GM19193 (cell line): ENCODE results near the gene DAPK1.
A peak's percentile ranks its signal among the peaks of the same experiment; 100 is the strongest.

Experiments
- POLR2A ChIP-seq: IDR thresholded peaks from 4 replicates; pipeline ENCODE4 v1.6.1; 2011; ENCODE audit not compliant: insufficient read depth, insufficient read length; ENCODE audit errors: extremely low read depth

Gene DAPK1

DNA sequence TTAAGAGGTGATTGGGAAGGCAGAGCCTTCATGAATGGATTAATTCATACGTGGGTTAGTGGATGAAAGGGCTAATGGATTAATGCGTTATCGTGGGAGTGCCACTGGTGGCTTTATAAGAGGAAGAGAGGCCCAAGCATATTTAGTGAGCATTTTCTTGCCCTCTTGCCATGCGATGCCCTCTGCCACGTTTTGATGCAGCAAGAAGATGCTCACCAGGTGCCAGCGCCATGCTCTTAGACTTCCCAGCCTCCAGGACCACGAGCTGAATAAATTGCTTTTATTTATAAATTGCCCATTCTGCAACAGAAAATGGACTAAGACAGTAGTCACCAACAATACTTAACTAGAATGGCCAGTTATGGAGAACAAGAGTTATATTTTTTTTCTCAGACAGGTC is 24.2 kb downstream of the DAPK1 start:
- TF ChIP-seq POLR2A = no peak

DNA sequence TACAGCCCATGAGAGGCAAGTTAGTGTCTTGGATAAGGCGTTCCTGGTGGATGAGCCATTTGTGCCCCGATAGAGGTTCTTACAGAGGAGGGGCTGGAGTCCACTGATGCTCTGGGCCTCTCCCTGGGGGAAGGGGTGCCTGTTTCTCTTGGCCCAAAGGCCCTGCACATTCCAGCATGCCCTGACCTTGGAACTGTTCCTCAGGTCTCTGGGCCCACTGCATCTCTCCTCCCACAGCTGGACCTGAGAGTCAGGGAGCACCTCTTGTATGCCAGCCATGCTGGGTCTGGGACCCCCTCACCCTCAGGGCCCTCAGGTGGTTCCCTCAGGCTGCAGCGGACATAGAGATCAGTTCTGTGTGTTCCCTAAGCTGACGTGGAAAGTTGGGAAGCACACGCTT is 26.4 kb downstream of the DAPK1 start:
- no peak for TF ChIP-seq POLR2A

DNA sequence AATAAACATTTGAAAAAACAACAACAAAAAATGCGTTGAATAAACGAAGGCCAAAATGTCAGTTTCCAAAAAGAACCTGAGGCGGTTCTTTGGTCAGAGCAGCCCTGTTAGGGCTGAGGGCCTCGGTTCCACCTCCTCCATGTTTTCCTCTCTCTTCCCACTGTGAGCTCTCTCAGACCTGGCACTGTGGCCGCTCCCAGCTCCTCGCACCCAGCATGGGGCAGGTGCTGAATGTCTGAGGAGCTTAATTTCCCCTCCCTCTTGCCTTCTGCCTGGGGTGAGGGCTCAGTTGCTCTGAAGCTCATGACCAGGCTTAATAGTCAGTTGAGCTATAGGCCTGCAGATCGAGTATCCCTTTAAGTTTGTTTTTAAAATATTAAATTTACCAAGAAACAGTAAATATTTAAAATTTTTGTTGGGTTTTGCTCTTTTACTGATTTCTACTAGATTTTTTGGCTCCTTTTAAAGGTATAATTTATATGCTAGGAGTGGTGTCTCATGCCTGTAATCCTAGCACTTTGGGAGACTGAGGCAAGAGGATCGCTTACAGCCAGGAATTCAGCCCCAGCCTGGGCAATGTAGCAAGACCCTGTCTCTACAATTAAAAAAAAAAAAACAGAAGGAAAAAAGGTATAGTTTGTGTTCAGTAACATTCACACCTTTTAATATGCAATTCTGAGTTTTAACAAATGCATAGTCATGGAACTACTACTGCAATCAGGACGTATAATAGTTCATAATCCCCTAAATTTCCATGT is 28.1 kb downstream of the DAPK1 start:
- TF ChIP-seq POLR2A = no peak

DNA sequence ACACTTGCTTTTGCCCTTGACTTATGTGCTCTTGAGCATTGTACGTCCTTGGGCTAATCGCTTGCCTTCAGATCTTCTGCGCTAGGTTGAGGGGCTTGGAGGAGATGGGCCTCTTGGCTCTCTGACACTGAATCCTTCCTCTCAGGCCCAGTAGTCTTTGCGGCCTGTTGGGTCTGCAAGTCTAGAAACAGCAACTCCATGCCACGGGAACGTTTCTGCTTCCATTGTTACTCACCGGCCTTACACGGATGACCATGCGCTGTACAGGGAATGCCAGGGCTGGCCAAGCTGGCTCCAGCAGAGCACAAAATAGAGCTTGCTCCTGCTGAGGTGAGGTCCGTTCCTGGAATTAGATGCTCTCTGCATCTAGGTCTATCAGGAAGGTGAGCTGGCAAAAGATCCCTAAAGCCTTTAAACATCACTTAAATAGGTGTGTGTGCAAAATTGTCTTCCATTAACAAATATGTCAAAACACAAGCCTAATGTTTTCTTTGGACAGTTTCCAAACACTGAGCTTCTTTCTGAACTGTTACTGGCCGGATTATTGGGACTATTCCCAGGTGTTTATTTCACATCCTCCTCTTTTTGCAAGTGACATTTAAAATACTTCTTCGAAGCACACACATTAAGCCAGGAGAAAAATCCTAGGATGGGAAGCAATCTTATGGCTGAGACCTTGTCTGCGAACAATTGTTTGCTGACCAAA is 29.7 kb downstream of the DAPK1 start:
- no peak for TF ChIP-seq POLR2A

DNA sequence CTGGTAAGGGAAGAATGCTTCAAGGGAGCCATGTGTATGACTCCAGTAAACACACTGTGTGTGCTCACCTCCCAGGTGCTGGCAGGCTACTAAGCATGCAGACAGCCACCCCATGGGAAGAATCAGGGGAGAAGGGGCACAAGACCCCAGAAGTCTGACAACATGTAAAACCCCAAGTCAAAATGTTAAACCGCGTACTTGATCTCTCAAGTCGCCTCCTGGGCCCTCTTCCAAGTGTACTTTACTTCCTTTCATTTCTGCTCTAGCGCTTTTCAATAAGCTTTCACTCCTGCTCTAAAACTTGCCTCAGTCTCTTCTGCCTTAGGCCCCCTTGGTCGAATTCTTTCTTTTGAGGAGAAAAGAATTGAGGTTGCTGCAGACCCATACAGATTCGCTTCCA is 31.3 kb downstream of the DAPK1 start:
- no peak for TF ChIP-seq POLR2A

DNA sequence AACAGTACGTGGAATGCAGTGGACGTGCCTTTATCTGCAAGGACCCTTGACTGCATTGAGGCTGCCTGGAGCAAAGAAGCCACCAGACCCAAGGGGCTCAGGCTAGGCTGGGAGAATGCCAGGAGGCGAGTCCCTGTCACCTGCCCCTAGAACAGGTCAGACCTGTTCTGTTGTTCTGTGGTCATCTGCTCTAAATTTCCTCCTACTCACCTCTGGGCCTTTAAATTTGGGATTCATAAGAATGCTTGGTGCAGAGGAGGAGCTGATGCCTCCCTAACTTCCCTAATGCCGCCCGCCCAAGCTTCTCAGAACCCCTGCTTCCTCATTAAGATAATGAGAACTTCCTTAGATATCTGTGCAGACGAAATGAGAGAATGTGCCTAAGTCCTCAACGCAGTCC is 32.0 kb downstream of the DAPK1 start:
- no peak for TF ChIP-seq POLR2A

DNA sequence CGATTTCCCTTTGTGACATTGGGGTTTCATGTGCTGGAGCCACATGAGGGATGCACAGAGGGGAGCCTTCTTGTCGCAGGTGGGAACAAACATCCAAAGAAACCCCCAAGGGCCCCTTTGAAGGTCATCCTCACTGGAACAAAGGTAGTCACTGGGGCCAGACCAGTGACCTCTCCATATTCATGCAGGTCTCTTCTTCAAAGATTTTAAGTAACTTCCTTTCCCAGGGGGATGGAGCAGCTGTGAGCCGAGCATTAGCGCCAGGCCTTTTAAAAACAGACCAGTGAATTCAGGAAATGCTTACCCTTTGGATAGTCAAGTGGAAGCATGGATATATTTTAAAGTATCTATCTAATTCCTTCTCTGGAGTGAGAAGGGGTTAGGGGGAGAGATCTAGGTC is 33.0 kb downstream of the DAPK1 start:
- TF ChIP-seq POLR2A = no peak

DNA sequence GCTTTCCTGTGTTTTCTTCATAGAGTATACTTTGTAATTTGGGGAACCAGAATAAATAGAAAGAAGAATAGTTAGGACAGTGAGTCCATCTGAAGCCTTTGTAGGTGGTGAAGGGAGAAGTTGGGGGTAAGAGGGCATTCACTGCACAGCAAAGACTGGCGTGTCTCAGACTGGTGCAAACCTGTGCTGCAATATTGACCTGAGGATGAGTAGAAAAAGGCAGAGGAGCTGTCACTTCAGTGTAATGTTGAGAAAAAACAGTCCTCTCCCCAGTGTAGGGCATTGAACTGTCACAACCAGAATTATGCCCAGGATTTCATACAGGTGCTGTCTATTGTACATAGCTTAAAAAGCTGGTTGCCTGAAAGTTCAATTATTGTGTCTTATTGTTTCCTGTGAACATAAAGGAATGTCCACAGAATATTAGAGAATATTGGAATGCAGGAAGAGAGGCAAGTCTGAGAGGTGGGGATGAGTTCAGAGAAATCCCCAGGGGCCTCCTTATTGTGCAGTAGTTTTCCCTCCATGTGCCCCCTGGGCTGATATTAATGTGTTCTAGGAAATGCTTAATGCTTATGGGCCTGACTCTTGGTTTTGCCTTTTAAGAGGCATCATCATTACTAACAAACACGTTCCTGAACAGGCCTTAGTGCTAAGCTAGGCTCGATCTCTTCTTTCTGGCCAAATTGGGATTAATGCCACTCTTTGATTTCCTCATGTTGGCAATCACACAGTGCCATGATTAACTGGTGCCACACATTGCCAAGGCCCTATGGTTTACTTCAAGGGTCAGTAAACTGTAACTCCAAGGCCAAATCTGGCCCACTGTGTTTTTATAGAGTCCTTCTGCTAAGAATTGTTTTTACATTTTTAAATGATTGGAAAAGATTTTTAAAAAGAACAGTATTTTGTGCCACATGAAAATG is 34.0 kb downstream of the DAPK1 start:
- no peak for TF ChIP-seq POLR2A

DNA sequence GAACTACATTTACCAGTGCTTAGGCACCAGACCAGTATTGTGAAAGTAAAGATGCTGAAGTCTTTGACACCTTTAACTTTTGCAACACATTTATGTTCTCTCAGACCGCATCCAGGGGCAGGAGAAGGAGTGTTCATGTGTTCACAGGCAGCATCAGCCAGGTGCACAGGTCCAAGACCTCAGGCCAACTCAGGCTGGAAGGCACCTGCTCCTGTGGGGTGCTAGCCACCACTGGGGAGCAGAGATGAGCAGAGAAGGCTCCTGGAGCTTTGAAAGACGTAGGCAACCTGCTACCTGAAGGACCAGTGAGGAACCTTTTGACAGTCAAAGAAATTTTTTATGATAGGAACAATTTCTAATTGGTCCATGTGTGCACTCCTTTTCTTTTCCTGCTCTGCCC is 35.6 kb downstream of the DAPK1 start:
- TF ChIP-seq POLR2A = no peak

DNA sequence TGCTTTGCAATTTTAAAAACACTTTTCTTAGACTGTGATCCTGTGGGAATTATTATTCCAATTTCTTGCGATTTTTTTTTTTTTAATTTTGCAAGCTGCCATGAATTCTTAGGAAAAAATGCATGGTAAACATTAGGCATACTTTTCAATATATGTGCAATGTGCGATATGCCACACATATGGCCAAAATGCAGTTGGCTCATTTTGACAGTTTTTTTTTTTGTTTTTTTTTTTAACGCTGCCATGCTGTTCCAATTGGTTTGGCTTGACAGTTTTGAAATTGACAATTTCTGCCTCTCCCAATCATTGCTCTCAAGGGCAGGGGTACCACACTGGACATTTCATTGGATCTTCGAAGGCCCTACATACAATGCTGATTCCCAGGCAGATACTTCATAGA is 36.4 kb downstream of the DAPK1 start:
- TF ChIP-seq POLR2A = no peak

DNA sequence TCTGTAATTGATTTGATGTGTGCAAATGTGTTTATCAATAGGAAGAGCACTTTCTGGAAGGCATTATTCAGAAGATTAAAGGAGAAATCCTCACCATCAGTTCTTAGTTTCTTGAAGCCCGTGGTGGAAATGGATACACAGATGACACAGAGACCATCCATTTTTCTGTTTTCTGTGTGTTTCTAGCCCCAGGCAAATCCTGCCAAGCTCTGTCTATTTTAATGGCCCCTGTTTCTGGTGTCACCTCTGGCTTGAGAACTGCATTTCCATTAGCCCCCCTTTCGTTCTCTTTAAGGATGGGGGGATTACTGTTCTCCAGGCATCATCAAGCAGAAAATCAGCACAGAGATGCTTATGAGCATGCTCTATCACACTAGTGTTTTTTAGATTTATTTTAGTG is 37.3 kb downstream of the DAPK1 start:
- TF ChIP-seq POLR2A = no peak

DNA sequence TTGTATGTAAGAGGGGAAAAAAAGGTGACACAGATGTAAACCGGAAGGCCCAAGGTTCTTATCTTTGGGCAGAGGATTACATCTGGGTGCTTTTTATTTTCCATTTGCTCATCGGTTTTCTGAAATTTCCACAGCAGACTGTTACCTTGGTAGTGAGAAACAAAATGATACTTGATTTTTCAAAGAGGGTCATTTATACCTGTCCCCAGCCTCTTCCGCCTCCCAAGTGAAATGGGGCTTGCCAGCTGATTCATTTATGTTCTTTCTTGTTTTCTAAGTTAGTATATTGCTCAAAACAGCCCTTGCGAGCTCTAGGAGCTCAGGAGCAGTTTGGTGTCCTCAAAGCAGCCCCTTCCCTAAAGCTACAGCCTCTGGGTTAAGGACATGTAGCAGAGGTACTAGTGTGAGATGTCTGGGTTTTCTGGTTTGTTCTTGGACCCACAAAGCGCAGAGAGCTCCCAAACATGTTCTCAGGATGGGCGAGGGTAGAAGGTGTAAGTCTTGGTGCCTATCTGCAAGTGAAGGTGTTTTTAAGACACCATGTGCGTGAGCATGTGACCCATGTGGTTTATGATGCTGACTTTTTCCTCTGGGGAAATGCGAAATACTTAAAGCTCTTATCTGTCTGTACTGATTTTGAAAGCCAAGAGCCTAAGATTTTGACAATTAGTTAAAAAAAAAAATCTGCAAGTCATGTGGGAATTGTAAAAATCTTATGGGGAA is 38.3 kb downstream of the DAPK1 start:
- TF ChIP-seq POLR2A = peak; percentile 35

DNA sequence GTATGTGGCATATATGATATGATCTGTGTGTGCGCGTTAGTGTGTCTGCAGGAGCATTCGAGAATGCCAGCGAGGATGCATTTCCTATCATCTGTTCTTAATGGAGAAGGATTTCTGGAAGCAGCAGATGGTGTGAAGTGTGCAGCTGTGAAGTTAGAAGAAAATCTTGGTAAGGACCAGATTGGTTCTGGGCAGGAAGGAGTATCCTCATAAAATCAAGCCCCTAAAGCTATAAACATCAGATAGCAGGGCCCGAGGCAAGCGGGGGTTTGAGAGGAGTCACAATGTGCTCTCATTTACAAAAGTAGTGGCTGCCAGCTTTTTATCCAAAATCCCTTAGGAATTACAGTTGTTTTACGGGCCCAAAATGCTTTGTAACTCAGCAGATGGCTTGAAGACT is 40.0 kb downstream of the DAPK1 start:
- TF ChIP-seq POLR2A = no peak

DNA sequence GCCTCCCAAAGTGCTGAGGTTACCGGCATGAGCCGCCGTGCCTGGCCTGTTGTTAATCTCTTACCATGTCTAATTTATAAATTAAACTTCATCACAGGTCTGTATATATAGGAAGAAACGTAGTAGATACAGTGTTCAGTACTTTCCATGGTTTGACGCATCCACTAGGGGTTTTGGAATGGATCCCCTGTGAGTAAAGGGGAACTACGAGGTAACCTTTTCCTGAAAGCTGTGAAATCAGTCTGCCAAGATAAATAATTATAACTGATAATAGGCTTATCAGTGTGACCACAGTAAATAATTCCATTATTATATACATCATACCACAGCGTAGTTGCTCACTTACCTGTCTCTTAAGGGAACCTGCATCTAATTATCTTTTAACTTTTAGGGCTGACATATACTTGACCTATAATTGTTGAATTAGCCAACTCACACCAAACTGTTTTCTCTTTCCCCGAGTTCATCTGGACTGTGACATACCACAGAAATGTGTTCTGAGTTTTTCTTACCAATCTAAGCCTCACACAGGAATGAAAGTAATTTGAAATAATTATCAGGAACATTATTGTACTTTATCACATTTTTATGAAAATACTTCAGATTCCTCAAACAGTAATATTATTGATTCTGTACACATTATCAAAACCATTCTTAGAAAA is 42.9 kb downstream of the DAPK1 start:
- no peak for TF ChIP-seq POLR2A

DNA sequence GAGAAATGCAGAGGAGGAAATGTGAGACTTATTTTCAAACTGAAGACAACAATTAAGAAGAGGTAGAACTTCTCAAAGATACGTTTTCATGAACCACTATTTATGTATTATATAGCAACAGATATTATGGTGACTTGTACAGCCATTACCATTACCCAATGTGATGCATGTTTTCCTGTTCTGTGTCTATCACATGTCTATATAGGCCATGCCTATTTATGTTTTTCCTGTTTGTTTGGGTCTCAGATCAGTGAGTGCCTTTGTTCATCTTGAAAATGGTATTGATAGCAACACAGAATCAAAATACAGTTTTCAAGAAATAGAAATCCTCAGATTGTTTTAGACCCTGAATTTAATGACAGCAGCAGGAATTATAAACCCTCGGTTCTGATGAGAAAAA is 44.0 kb downstream of the DAPK1 start:
- no peak for TF ChIP-seq POLR2A

DNA sequence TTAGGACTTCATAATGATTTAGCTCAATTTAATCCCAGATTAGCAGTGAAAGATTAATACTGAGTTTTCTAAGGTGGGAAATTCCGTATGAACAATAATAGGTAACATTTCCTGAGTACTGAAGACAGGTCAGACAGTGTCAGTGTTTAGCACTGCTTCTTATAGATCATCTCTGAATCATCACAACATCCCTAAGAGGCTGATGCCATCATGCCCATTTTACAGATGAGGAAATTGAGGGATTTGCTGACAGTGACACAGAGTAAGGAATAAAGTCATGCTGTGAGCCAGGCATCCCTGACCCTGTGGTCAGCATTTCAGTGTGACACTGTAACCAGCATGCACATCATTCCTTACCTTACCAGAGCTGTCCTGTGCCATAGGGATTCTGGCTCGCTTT is 44.5 kb downstream of the DAPK1 start:
- no peak for TF ChIP-seq POLR2A
